Measurements from ENCODE around the gene DNAH2. TPM values are rescaled to one million over a fixed set of nuclear protein-coding genes. Genes with fewer than 3 reads are reported as not detected.

DNAH2 gene
- total RNA-seq, 1 experiment from 2014 or later, result 2.0 TPM

GRCh38 chr17:7873051-7873450 is 155.5 kb downstream of the DNAH2 start:
- no peaks in the 10 kb centered on the region for H3K27me3 ChIP-seq (ENCODE audit: insufficient read depth, low read length)
- no peak overlapping the region for H3K9ac ChIP-seq (ENCODE audit: low read length)
- H2AFZ ChIP-seq (ENCODE audit: low read depth, low read length, poor library complexity, severe bottlenecking), result no peak overlapping the region
- no peaks in the 10 kb centered on the region for H3K9me2 ChIP-seq (ENCODE audit: insufficient read depth)
- POLR2A ChIA-PET, result no interaction called here
- RAD21 ChIA-PET (ENCODE audit: low non-redundant PET in 1 of 2, low total read pairs in 2 of 2, uncharacterized antibody in 2 of 2, unreplicated experiment in 2 of 2), result no interaction called here
- no peaks in the 10 kb centered on the region for H3K79me2 ChIP-seq (ENCODE audit: insufficient read depth, low read length)
- H3K4me3 ChIP-seq (replicated peaks in 1 of 2; ENCODE audit: low read depth in 1 of 2, low read length in 2 of 2), result no peak overlapping the region
- DNase-seq (ENCODE audit: low read depth, low spot score) (no peak), ATAC-seq (no peak)
- H3K4me2 ChIP-seq (ENCODE audit: low read length), result no peak overlapping the region
- H3K27ac ChIP-seq (ENCODE audit: low read depth, low read length), result no peak overlapping the region
- TF ChIP-seq EGR1 (IDR thresholded peaks at IDR 0.05; ENCODE audit: low read depth) (no peak), ZNF274 (IDR thresholded peaks at IDR 0.05; ENCODE audit: low read depth, low read length) (no peak), ZFX (IDR thresholded peaks at IDR 0.05) (no peak), JUND (IDR thresholded peaks at IDR 0.05) (no peak), EZH2 (IDR thresholded peaks at IDR 0.05) (no peak), YY1 (IDR thresholded peaks at IDR 0.05; ENCODE audit: extremely low read depth, insufficient replicate concordance, low read depth, low read length) (no peak), SRF (IDR thresholded peaks at IDR 0.05; ENCODE audit: low read depth) (no peak)
- no peaks in the 10 kb centered on the region for H3K36me3 ChIP-seq (ENCODE audit: control insufficient read depth in 1 of 2, insufficient read depth in 2 of 2, low read length in 2 of 2)
- H3K9me3 ChIP-seq (ENCODE audit: control insufficient read depth in 1 of 2, insufficient read depth in 1 of 2, low read depth in 1 of 2, low read length in 2 of 2), result no peaks in the 10 kb centered on the region
- intact Hi-C loops (cut with micrococcal nuclease), result no loop called here
- H4K20me1 ChIP-seq (ENCODE audit: insufficient read depth), result no peaks in the 10 kb centered on the region
- CTCF ChIA-PET, result no interaction called here
- BruUV-seq (replicated peaks), result no TSS peak
- H3K4me1 ChIP-seq (ENCODE audit: control insufficient read depth in 1 of 2, insufficient read depth in 2 of 2, low read length in 2 of 2), result no peaks in the 10 kb centered on the region

GRCh38 chr17:7875804-7876370 is 158.3 kb downstream of the DNAH2 start:
- ChIA-PET POLR2A (interaction anchor here (1.0 kb wide), 1 partner anchor 11 kb away, joined by 4 read pairs; no protein-coding TSS in a partner anchor), CTCF (no interaction called here), RAD21 (ENCODE audit: low non-redundant PET in 1 of 2, low total read pairs in 2 of 2, uncharacterized antibody in 2 of 2, unreplicated experiment in 2 of 2) (no interaction called here)
- no peak overlapping the region for H2AFZ ChIP-seq (ENCODE audit: low read depth, low read length, poor library complexity, severe bottlenecking)
- H3K4me3 ChIP-seq (replicated peaks in 1 of 2; ENCODE audit: low read depth in 1 of 2, low read length in 2 of 2), result no peak overlapping the region
- no peak overlapping the region for H3K4me2 ChIP-seq (ENCODE audit: low read length)
- no peak overlapping the region for H3K27ac ChIP-seq (ENCODE audit: low read depth, low read length)
- no peaks in the 10 kb centered on the region for H3K9me2 ChIP-seq (ENCODE audit: insufficient read depth)
- no peak overlapping the region for H3K9ac ChIP-seq (ENCODE audit: low read length)
- no peaks in the 10 kb centered on the region for H4K20me1 ChIP-seq (ENCODE audit: insufficient read depth)
- no peaks in the 10 kb centered on the region for H3K9me3 ChIP-seq (ENCODE audit: control insufficient read depth in 1 of 2, insufficient read depth in 1 of 2, low read depth in 1 of 2, low read length in 2 of 2)
- DNase-seq (ENCODE audit: low read depth, low spot score), result no peak
- H3K27me3 ChIP-seq (ENCODE audit: insufficient read depth, low read length), result no peaks in the 10 kb centered on the region
- TF ChIP-seq POLR2A (IDR thresholded peaks at IDR 0.05; ENCODE audit: borderline replicate concordance, extremely low read depth, insufficient read depth, insufficient read length), result no peak
- TF ChIP-seq SRF (IDR thresholded peaks at IDR 0.05; ENCODE audit: low read depth), result no peak
- no peak for TF ChIP-seq YY1 (IDR thresholded peaks at IDR 0.05; ENCODE audit: extremely low read depth, insufficient replicate concordance, low read depth, low read length)
- no peak for TF ChIP-seq TCF7L2 (IDR thresholded peaks at IDR 0.05; ENCODE audit: borderline replicate concordance, extremely low read depth, insufficient read depth, insufficient read length)
- TF ChIP-seq SP1 (IDR thresholded peaks at IDR 0.05; ENCODE audit: low read depth), result no peak
- no peak for TF ChIP-seq ZNF274 (IDR thresholded peaks at IDR 0.05; ENCODE audit: low read depth, low read length)
- TF ChIP-seq MAX (IDR thresholded peaks at IDR 0.05), result no peak
- no peak for TF ChIP-seq SIN3A (IDR thresholded peaks at IDR 0.05; ENCODE audit: low read depth)
- no peak for TF ChIP-seq ATF3 (IDR thresholded peaks at IDR 0.05)
- TF ChIP-seq RAD21 (IDR thresholded peaks at IDR 0.05; ENCODE audit: low read depth), result no peak
- TF ChIP-seq EZH2phosphoT487 (IDR thresholded peaks at IDR 0.05; ENCODE audit: borderline replicate concordance), result no peak
- TF ChIP-seq CBX3 (IDR thresholded peaks at IDR 0.05; ENCODE audit: low read depth), result no peak
- ATAC-seq, result no peak
- BruUV-seq (replicated peaks), result no TSS peak
- intact Hi-C loops (cut with micrococcal nuclease), result no loop called here
- no peaks in the 10 kb centered on the region for H3K4me1 ChIP-seq (ENCODE audit: control insufficient read depth in 1 of 2, insufficient read depth in 2 of 2, low read length in 2 of 2)
- no peaks in the 10 kb centered on the region for H3K79me2 ChIP-seq (ENCODE audit: insufficient read depth, low read length)
- peaks cover 0 to 3% of the 10 kb centered on the region in 2 experiments; a peak in 2 of 4 replicates for H3K36me3 ChIP-seq (ENCODE audit: control insufficient read depth in 1 of 2, insufficient read depth in 2 of 2, low read length in 2 of 2)
